IMR-90 (cell line): ENCODE measurements around the gene F11. TPM values are rescaled to one million over a fixed set of nuclear protein-coding genes. Genes with fewer than 3 reads are reported as not detected.
A peak's percentile ranks its signal among the peaks of the same experiment; 100 is the strongest.

Source experiments
- ATAC-seq: fragments of 200-7000 bp; cut with Tn5 transposase; 2 replicates; pipeline ENCODE4 v1.9.1; 2020; ENCODE audit warnings: low read depth, mild to moderate bottlenecking, moderate library complexity
- BruUV-seq: library from RNA; stranded (reverse); fragments of 400-500 nt; replicated peaks from 2 replicates; lab custom pipeline; 2021; lab: Mats Ljungman, UMichigan
- CTCF ChIA-PET: fragments of 300-600 bp; formaldehyde crosslinking; extraction: SDS; loops from one replicate; lab custom pipeline; 2021; ENCODE audit warnings: antibody characterized with exemption; lab: Yijun Ruan, JAX
- POLR2A ChIA-PET: fragments of 300-600 bp; sonication (Branson Sonifier 250); formaldehyde crosslinking; loops from one replicate; lab custom pipeline; 2022; ENCODE audit warnings: antibody characterized with exemption; ENCODE audit not compliant: unreplicated experiment; lab: Charles Lee
- DNase-seq: peaks from one replicate; pipeline ENCODE4 v3.0.0; 2013
- H2AFZ ChIP-seq: replicated peaks from 2 replicates; pipeline ENCODE3; 2013; ENCODE audit warnings: low read length, mild to moderate bottlenecking; ENCODE audit not compliant: poor library complexity
- H2AK5ac ChIP-seq: 2 replicates; pipeline ENCODE4 v1.6.1; 2013; ENCODE audit warnings: low read depth, low read length, inconsistent platforms
- H2AK9ac ChIP-seq: replicated peaks from 2 replicates; pipeline ENCODE3; 2013; ENCODE audit warnings: mild to moderate bottlenecking, low read depth, low read length, moderate library complexity; ENCODE audit not compliant: poor library complexity
- H2BK120ac ChIP-seq: 2 replicates; pipeline ENCODE4 v1.6.1; 2013; ENCODE audit warnings: low read depth, low read length, inconsistent platforms
- H2BK15ac ChIP-seq: 3 replicates; pipeline ENCODE4 v1.6.1; 2013; ENCODE audit warnings: low read depth, low read length, inconsistent platforms
- H2BK20ac ChIP-seq: 2 replicates; pipeline ENCODE4 v1.6.1; 2013; ENCODE audit warnings: low read depth, mild to moderate bottlenecking, inconsistent platforms, low read length, moderate library complexity
- H2BK5ac ChIP-seq: 2 replicates; pipeline ENCODE4 v1.6.1; 2013; ENCODE audit warnings: mild to moderate bottlenecking, low read depth, low read length, inconsistent platforms; ENCODE audit not compliant: poor library complexity, severe bottlenecking
- H3K14ac ChIP-seq: replicated peaks from 2 replicates; pipeline ENCODE4 v1.6.1; 2013; ENCODE audit warnings: low read depth, low read length, inconsistent platforms
- H3K18ac ChIP-seq: 2 replicates; pipeline ENCODE4 v1.6.1; 2013; ENCODE audit warnings: low read depth, low read length, control low read depth
- H3K23ac ChIP-seq: 2 replicates; pipeline ENCODE4 v1.6.1; 2013; ENCODE audit warnings: low read depth, low read length, inconsistent platforms
- H3K27ac ChIP-seq: 2 replicates; pipeline ENCODE4 v1.5.1; 2013; ENCODE audit warnings: mild to moderate bottlenecking, control low read depth, low read length; ENCODE audit not compliant: insufficient read depth
- H3K27me3 ChIP-seq: 2 replicates; pipeline ENCODE4 v1.6.1; 2013; ENCODE audit warnings: low read length; ENCODE audit not compliant: control insufficient read depth, insufficient read depth
- H3K36me3 ChIP-seq: 2 replicates; pipeline ENCODE4 v1.6.1; 2013; ENCODE audit warnings: low read length, mixed read lengths; ENCODE audit not compliant: control insufficient read depth, insufficient read depth
- H3K4ac ChIP-seq: 2 replicates; pipeline ENCODE4 v1.6.1; 2013; ENCODE audit warnings: low read depth, low read length, inconsistent platforms
- H3K4me1 ChIP-seq: 2 replicates; pipeline ENCODE4 v1.6.1; 2013; ENCODE audit warnings: low read length, mixed read lengths; ENCODE audit not compliant: control insufficient read depth, insufficient read depth
- H3K4me2 ChIP-seq: 2 replicates; pipeline ENCODE4 v1.6.1; 2013; ENCODE audit warnings: low read depth, mild to moderate bottlenecking, control low read depth, low read length, moderate library complexity
- H3K4me3 ChIP-seq: 2 replicates; pipeline ENCODE4 v1.5.1; 2013; ENCODE audit warnings: low read depth, mild to moderate bottlenecking, control low read depth, low read length, moderate library complexity; ENCODE audit not compliant: insufficient read depth
- H3K56ac ChIP-seq: 2 replicates; pipeline ENCODE4 v1.6.1; 2013; ENCODE audit warnings: low read length, inconsistent platforms; ENCODE audit not compliant: insufficient read depth; ENCODE audit errors: extremely low read depth
- H3K79me1 ChIP-seq, 2 experiments: 2 replicates each; pipeline ENCODE4 v1.6.1; 2013; ENCODE audit warnings: low read length in 2 of 2, inconsistent platforms in 1 of 2, low read depth in 1 of 2
- H3K9ac ChIP-seq: 2 replicates; pipeline ENCODE4 v1.6.1; 2013; ENCODE audit warnings: low read depth, low read length, control low read depth
- H3K9me1 ChIP-seq: 2 replicates; pipeline ENCODE4 v1.6.1; 2013; ENCODE audit warnings: low read length, inconsistent platforms; ENCODE audit not compliant: insufficient read depth
- H3K9me3 ChIP-seq: 2 replicates; pipeline ENCODE4 v1.6.1; 2013; ENCODE audit warnings: low read length; ENCODE audit not compliant: control insufficient read depth, insufficient read depth
- H4K20me1 ChIP-seq: 2 replicates; pipeline ENCODE4 v1.6.1; 2013; ENCODE audit warnings: low read length, inconsistent platforms; ENCODE audit not compliant: insufficient read depth
- H4K5ac ChIP-seq: 2 replicates; pipeline ENCODE4 v1.6.1; 2013; ENCODE audit warnings: mild to moderate bottlenecking, low read depth, low read length, control low read depth
- H4K8ac ChIP-seq, 2 experiments: 2 replicates each; pipeline ENCODE4 v1.6.1; 2013; ENCODE audit warnings: low read depth in 2 of 2, low read length in 2 of 2, control low read depth in 1 of 2, inconsistent platforms in 1 of 2
- H4K91ac ChIP-seq: 2 replicates; pipeline ENCODE4 v1.6.1; 2013; ENCODE audit warnings: low read depth, low read length, inconsistent platforms; ENCODE audit not compliant: insufficient read depth
- BHLHE40 ChIP-seq: fragments of 150-350 bp; IDR thresholded peaks from 2 replicates; pipeline ENCODE4 v1.6.1; 2016; ENCODE audit warnings: mild to moderate bottlenecking, low read depth, low read length
- CEBPB ChIP-seq: IDR thresholded peaks from 2 replicates; pipeline ENCODE4 v1.6.1; 2012; ENCODE audit warnings: low read depth, low read length, improper control_type of control experiment
- CHD1 ChIP-seq: IDR thresholded peaks from 2 replicates; pipeline ENCODE4 v1.6.1; 2012; ENCODE audit warnings: low read depth, low read length, improper control_type of control experiment
- CTCF ChIP-seq: conservative IDR thresholded peaks from 2 replicates; pipeline ENCODE4 v1.5.1; 2012; ENCODE audit warnings: mild to moderate bottlenecking, low read depth, low read length, improper control_type of control experiment
- FOS ChIP-seq: fragments of 150-350 bp; IDR thresholded peaks from 2 replicates; pipeline ENCODE4 v1.6.1; 2016; ENCODE audit warnings: low read depth, low read length
- MAFK ChIP-seq: IDR thresholded peaks from 2 replicates; pipeline ENCODE4 v1.6.1; 2012; ENCODE audit warnings: low read depth, low read length, improper control_type of control experiment
- MAZ ChIP-seq: IDR thresholded peaks from 2 replicates; pipeline ENCODE4 v1.6.1; 2012; ENCODE audit warnings: low read depth, mild to moderate bottlenecking, low read length, improper control_type of control experiment, moderate library complexity, borderline replicate concordance
- MXI1 ChIP-seq: IDR thresholded peaks from 2 replicates; pipeline ENCODE4 v1.6.1; 2012; ENCODE audit warnings: low read depth, mild to moderate bottlenecking, low read length, moderate library complexity, borderline replicate concordance
- NFE2L2 ChIP-seq: fragments of 150-350 bp; IDR thresholded peaks from 2 replicates; pipeline ENCODE4 v1.6.1; 2016; ENCODE audit warnings: low read depth, mild to moderate bottlenecking, low read length
- POLR2A ChIP-seq: IDR thresholded peaks from 2 replicates; pipeline ENCODE4 v1.6.1; 2012; ENCODE audit warnings: mild to moderate bottlenecking, low read depth, low read length
- RAD21 ChIP-seq: IDR thresholded peaks from 2 replicates; pipeline ENCODE4 v1.6.1; 2012; ENCODE audit warnings: low read length, improper control_type of control experiment
- RCOR1 ChIP-seq: IDR thresholded peaks from 2 replicates; pipeline ENCODE4 v1.6.1; 2012; ENCODE audit warnings: mild to moderate bottlenecking, low read length, improper control_type of control experiment; ENCODE audit not compliant: insufficient replicate concordance
- RFX5 ChIP-seq: IDR thresholded peaks from 2 replicates; pipeline ENCODE4 v1.8.0; 2012; ENCODE audit warnings: low read depth, mild to moderate bottlenecking, low read length, moderate library complexity
- SMC3 ChIP-seq: fragments of 150-350 bp; IDR thresholded peaks from 2 replicates; pipeline ENCODE4 v1.6.1; 2016; ENCODE audit warnings: low read depth, mild to moderate bottlenecking, antibody characterized with exemption, low read length, moderate library complexity
- WGBS, 2 experiments: methylation state at CpG; one replicate each; pipeline versions ENCODE4 v1.1.5 to v1.1.7; 2013; ENCODE audit warnings: missing lambda C conversion rate in 2 of 2; ENCODE audit not compliant: insufficient read length in 1 of 2; ENCODE audit errors: extremely low coverage in 2 of 2; 5-methylcytosine and 5-hydroxymethylcytosine counted together
- dilution Hi-C: fragments of 300-500 bp; cut with HindIII; formaldehyde crosslinking; loops from one replicate; pipeline ENCODE4 v1.14.3; 2018; ENCODE audit warnings: low sequenced_read_pairs; ENCODE audit not compliant: unreplicated experiment
- in situ Hi-C: fragments of 300-500 bp; cut with MboI; formaldehyde crosslinking; loops from 3 replicates; pipeline ENCODE4 v1.14.3; 2019; ENCODE audit warnings: low sequenced_read_pairs, inconsistent platforms, mixed read lengths
- intact Hi-C: fragments of 100-400 bp; cut with micrococcal nuclease; formaldehyde crosslinking; loops from 2 replicates; pipeline ENCODE4 v1.10.0; 2022
- polyA plus RNA-seq, 3 experiments: library from polyadenylated mRNA; depleted of rRNA; stranded (reverse); fragments of >200 nt; gene quantifications; 2 replicates each; pipeline ENCODE4 v1.2.3, GENCODE V29; 2012; ENCODE audit warnings: low replicate concordance in 1 of 3
- total RNA-seq: library from RNA; depleted of rRNA; stranded (reverse); fragments of >200 nt; gene quantifications from 2 replicates; pipeline ENCODE4 v1.2.3, GENCODE V29; 2012
- TF ChIP-seq, protein P1 (sequence below): fragments of 150-350 bp; IDR thresholded peaks from 2 replicates; pipeline ENCODE4 v1.6.1; 2016; ENCODE audit warnings: low read depth, mild to moderate bottlenecking, low read length, moderate library complexity, borderline replicate concordance
- TF ChIP-seq, protein P2 (sequence below): fragments of 150-350 bp; IDR thresholded peaks from 2 replicates; pipeline ENCODE4 v1.6.1; 2017; ENCODE audit warnings: mild to moderate bottlenecking, antibody characterized with exemption, low read length, low read depth

The F11 gene
- total and polyA plus RNA-seq, 2 of the 4 experiments (the other 2 are of a cell fraction) = not detected

GRCh38 chr4:186272699-186273391 lies 6.9 kb downstream of the F11 start:
- Histone ChIP-seq H2AK5ac (no peak overlapping the region), H3K4me3 (no peak overlapping the region), H3K79me1 (no peaks in the 10 kb centered on the region), H3K9me3 (no peaks in the 10 kb centered on the region), H2BK20ac (no peak overlapping the region), H3K4me1 (no peaks in the 10 kb centered on the region), H4K91ac (no peak overlapping the region), H3K14ac (no peak overlapping the region), H4K8ac (no peak overlapping the region), H2BK5ac (no peak overlapping the region), H2AFZ (no peak overlapping the region), H4K5ac (no peak overlapping the region), H3K23ac (no peak overlapping the region), H2BK120ac (no peak overlapping the region), H3K27ac (no peak overlapping the region), H2AK9ac (no peak overlapping the region), H3K36me3 (no peaks in the 10 kb centered on the region), H3K9me1 (no peaks in the 10 kb centered on the region), H3K18ac (no peak overlapping the region), H3K4ac (no peak overlapping the region), H4K20me1 (no peaks in the 10 kb centered on the region), H3K56ac (no peak overlapping the region), H3K9ac (no peak overlapping the region), H3K27me3 (no peaks in the 10 kb centered on the region), H2BK15ac (no peak overlapping the region), H3K4me2 (no peak overlapping the region)
- peak; percentile 90 for ATAC-seq
- ChIA-PET POLR2A (no interaction called here), CTCF (no interaction called here)
- no peak for TF ChIP-seq CHD1
- no peak for TF ChIP-seq FOS
- no peak for TF ChIP-seq SMC3
- TF ChIP-seq POLR2A = no peak
- TF ChIP-seq CTCF = no peak
- TF ChIP-seq CEBPB = no peak
- no peak for TF ChIP-seq MAFK
- TF ChIP-seq RFX5 = no peak
- TF ChIP-seq RAD21 = no peak
- TF ChIP-seq, protein P1, sequence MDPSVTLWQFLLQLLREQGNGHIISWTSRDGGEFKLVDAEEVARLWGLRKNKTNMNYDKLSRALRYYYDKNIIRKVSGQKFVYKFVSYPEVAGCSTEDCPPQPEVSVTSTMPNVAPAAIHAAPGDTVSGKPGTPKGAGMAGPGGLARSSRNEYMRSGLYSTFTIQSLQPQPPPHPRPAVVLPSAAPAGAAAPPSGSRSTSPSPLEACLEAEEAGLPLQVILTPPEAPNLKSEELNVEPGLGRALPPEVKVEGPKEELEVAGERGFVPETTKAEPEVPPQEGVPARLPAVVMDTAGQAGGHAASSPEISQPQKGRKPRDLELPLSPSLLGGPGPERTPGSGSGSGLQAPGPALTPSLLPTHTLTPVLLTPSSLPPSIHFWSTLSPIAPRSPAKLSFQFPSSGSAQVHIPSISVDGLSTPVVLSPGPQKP = no peak
- no peak for TF ChIP-seq NFE2L2
- TF ChIP-seq BHLHE40 = no peak
- no peak for TF ChIP-seq RCOR1
- TF ChIP-seq MAZ = no peak
- TF ChIP-seq, protein P2, sequence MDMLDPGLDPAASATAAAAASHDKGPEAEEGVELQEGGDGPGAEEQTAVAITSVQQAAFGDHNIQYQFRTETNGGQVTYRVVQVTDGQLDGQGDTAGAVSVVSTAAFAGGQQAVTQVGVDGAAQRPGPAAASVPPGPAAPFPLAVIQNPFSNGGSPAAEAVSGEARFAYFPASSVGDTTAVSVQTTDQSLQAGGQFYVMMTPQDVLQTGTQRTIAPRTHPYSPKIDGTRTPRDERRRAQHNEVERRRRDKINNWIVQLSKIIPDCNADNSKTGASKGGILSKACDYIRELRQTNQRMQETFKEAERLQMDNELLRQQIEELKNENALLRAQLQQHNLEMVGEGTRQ = no peak
- TF ChIP-seq MXI1 = no peak
- in situ Hi-C loops = no loop called here
- intact Hi-C loops = no loop called here
- dilution Hi-C loops = no loop called here
- no TSS peak for BruUV-seq
- WGBS, 2 experiments = no CpG with 5 or more reads among the region's 4 CpGs
- peak; percentile 48 for DNase-seq
